Heart left ventricle (tissue), 13 donors: ENCODE data around the gene FTO.

Experiments
- CTCF ChIP-seq, 12 donors: fragments of 200-600 bp; sonication (generic) in 4 of 12; IDR thresholded peaks; one replicate each; pipeline versions ENCODE4 v1.5.0 to v1.8.0; 2018 to 2022; ENCODE audit warnings: antibody characterized with exemption in 12 of 12, mild to moderate bottlenecking in 5 of 12
- POLR2A ChIP-seq, 2 donors: fragments of 450-650 bp; IDR thresholded peaks; one replicate each; pipeline ENCODE4 v1.6.1; 2017; ENCODE audit warnings: antibody characterized with exemption in 2 of 2, mild to moderate bottlenecking in 2 of 2, moderate library complexity in 2 of 2
- donor health status: ischemic (EF 13 %, LVEDD 7.1; RV severe dilation, severe dysfunction).
- donor health status: DM: no; HTN: yes; CAD: no.
- donor health status: DM: no; HTN: no; CAD: no.
- donor health status: ischemic (EF 25% LVEDD 6.9; RV normal size, moderate dysfunction).
- donor health status: ischemic (EF 25% LVEDD 5.7; RV mildly dilated, moderate dysfunction).
- donor health status: ischemic (EF 35%, LVEDD 5.7; RV mildly dilated, moderate dysfunction).
- donor health status: nonischemic (EF 11% LVEDD 7.7; RV severe dilation, severe dysfunction).
- donor health status: DM: yes; HTN: yes; CAD: no.
- donor health status: PGD.
- donor health status: ischemic (EF 29% LVEDD 5.4; RV normal size, mild dysfunction).
- donor health status: nonischemic (EF 23%, LVEDD 6.1; RV moderate dilation, normal function).

GRCh38 chr16:53925526-53925925 is 221.6 kb downstream of the FTO start:
- TF ChIP-seq CTCF (IDR thresholded peaks at IDR 0.05) (no peak), POLR2A (IDR thresholded peaks at IDR 0.05) (no peak)
